Adrenal gland (tissue), 5 donors: Measurements from ENCODE around the gene CYP1B1.
"Not testable (repeated sequence)": the region's sequence is repeated elsewhere in the genome, so short reads cannot be mapped to it uniquely, and the experiment has no call there.

ENCODE experiments used
- POLR2A ChIP-seq, 2 donors: fragments of 450-650 bp; IDR thresholded peaks; one replicate each; pipeline ENCODE4 v1.6.1; 2017; ENCODE audit warnings: antibody characterized with exemption in 2 of 2, mild to moderate bottlenecking in 2 of 2, moderate library complexity in 1 of 2
- TF ChIP-seq, protein P1 (sequence below), 6 experiments: fragments of 450-650 bp in 4 of 6; fragments of 200-600 bp in 2 of 6; sonication (generic) in 1 of 6; IDR thresholded peaks; 1 replicate in 5 of 6; 2 replicates in 1 of 6; pipeline versions ENCODE4 v1.5.1 to v1.8.0; 2016 to 2021; ENCODE audit warnings: antibody characterized with exemption in 6 of 6, mild to moderate bottlenecking in 2 of 6, moderate library complexity in 1 of 6
- donor health status: DM: no; HTN: no; CAD: no.

DNA sequence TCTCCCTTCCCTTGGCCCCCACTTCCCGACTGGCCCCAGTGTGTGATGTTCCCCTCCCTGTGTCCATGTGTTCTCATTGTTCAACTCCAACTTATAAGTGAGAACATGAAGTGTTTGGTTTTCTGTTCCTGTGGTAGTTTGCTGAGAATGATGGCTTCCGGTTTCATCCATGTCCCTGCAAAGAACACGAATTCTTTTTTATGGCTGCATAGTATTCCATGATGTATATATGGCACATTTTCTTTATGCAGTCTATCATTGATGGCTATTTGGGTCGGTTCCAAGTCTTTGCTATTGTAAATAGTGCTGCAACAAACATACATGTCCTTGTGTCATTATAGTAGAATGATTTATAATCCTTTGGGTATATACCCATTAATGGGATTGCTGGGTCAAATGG is 35.4 kb upstream of the CYP1B1 start:
- TF ChIP-seq, protein P1, sequence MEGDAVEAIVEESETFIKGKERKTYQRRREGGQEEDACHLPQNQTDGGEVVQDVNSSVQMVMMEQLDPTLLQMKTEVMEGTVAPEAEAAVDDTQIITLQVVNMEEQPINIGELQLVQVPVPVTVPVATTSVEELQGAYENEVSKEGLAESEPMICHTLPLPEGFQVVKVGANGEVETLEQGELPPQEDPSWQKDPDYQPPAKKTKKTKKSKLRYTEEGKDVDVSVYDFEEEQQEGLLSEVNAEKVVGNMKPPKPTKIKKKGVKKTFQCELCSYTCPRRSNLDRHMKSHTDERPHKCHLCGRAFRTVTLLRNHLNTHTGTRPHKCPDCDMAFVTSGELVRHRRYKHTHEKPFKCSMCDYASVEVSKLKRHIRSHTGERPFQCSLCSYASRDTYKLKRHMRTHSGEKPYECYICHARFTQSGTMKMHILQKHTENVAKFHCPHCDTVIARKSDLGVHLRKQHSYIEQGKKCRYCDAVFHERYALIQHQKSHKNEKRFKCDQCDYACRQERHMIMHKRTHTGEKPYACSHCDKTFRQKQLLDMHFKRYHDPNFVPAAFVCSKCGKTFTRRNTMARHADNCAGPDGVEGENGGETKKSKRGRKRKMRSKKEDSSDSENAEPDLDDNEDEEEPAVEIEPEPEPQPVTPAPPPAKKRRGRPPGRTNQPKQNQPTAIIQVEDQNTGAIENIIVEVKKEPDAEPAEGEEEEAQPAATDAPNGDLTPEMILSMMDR (IDR thresholded peaks at IDR 0.05), result not testable (repeated sequence)
- TF ChIP-seq POLR2A (IDR thresholded peaks at IDR 0.05), result not testable (repeated sequence)
